ENCODE results near the gene AMN1.

DNA sequence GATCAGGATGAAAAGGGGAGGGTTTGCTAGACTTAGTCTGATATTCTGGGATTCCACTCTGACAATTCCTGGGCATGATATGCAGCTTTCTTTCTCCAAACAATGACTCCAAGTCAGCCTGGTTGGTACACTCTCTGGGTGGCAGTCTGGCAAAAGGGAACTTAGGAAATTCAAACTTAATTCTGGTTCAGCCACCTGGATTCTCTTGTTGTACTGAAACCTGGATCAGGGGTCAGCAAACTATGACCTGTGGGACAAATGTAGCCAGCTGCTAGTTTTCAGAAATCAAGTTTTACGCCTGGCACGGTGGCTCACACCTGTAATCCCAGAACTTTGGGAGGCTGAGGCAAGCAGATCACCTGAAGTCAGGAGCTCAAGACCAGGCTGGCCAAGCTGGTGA lies 6.2 kb downstream of the AMN1 start:
- TF ChIP-seq, protein P1, sequence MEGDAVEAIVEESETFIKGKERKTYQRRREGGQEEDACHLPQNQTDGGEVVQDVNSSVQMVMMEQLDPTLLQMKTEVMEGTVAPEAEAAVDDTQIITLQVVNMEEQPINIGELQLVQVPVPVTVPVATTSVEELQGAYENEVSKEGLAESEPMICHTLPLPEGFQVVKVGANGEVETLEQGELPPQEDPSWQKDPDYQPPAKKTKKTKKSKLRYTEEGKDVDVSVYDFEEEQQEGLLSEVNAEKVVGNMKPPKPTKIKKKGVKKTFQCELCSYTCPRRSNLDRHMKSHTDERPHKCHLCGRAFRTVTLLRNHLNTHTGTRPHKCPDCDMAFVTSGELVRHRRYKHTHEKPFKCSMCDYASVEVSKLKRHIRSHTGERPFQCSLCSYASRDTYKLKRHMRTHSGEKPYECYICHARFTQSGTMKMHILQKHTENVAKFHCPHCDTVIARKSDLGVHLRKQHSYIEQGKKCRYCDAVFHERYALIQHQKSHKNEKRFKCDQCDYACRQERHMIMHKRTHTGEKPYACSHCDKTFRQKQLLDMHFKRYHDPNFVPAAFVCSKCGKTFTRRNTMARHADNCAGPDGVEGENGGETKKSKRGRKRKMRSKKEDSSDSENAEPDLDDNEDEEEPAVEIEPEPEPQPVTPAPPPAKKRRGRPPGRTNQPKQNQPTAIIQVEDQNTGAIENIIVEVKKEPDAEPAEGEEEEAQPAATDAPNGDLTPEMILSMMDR (IDR thresholded peaks at IDR 0.05): no peak
- TF ChIP-seq POLR2A (IDR thresholded peaks at IDR 0.05): no peak
